GM23338 (cell line): ENCODE results near the gene PF4V1. TPM values are rescaled to one million over a fixed set of nuclear protein-coding genes. Genes with fewer than 3 reads are reported as not detected.

ENCODE experiments used
- ATAC-seq: fragments of 200-7000 bp; cut with Tn5 transposase; 3 replicates; pipeline ENCODE4 v1.9.1; 2020
- DNase-seq: peaks from one replicate; pipeline ENCODE4 v3.0.0-alpha.2; 2015; ENCODE audit warnings: low spot score
- H2AFZ ChIP-seq: fragments of 200-600 bp; sonication (generic); 2 replicates; pipeline ENCODE4 v1.8.0; 2016; ENCODE audit warnings: antibody characterized with exemption, mild to moderate bottlenecking, moderate library complexity
- H3F3A ChIP-seq: fragments of 200-600 bp; sonication (generic); replicated peaks from 2 replicates; pipeline ENCODE4 v1.8.0; 2017; ENCODE audit warnings: antibody characterized with exemption, mixed run types, low read depth
- H3K27ac ChIP-seq: fragments of 200-600 bp; sonication (generic); 2 replicates; pipeline ENCODE4 v1.6.1; 2016; ENCODE audit warnings: low read depth
- H3K27me3 ChIP-seq: fragments of 200-600 bp; sonication (generic); 2 replicates; pipeline ENCODE4 v1.8.0; 2016; ENCODE audit warnings: mild to moderate bottlenecking, mixed run types, moderate library complexity; ENCODE audit not compliant: insufficient read depth
- H3K36me3 ChIP-seq: fragments of 200-600 bp; sonication (generic); 2 replicates; pipeline ENCODE4 v1.8.0; 2016; ENCODE audit warnings: mild to moderate bottlenecking; ENCODE audit not compliant: insufficient read depth
- H3K4me1 ChIP-seq: fragments of 200-600 bp; sonication (generic); 2 replicates; pipeline ENCODE4 v1.8.0; 2016; ENCODE audit warnings: mild to moderate bottlenecking, moderate library complexity; ENCODE audit not compliant: insufficient read depth
- H3K4me2 ChIP-seq: fragments of 200-600 bp; sonication (generic); 2 replicates; pipeline ENCODE4 v1.7.1; 2017; ENCODE audit warnings: mixed run types
- H3K4me3 ChIP-seq: fragments of 200-600 bp; sonication (generic); 2 replicates; pipeline ENCODE4 v1.6.1; 2016; ENCODE audit warnings: mixed run types
- H3K79me2 ChIP-seq: fragments of 200-600 bp; sonication (generic); replicated peaks from 2 replicates; pipeline ENCODE4 v1.8.0; 2017; ENCODE audit warnings: mild to moderate bottlenecking; ENCODE audit not compliant: insufficient read depth
- H3K9me2 ChIP-seq: fragments of 200-600 bp; sonication (generic); 2 replicates; pipeline ENCODE4 v1.8.0; 2017; ENCODE audit not compliant: insufficient read depth
- H4K20me1 ChIP-seq: fragments of 200-600 bp; sonication (generic); replicated peaks from 2 replicates; pipeline ENCODE4 v1.8.0; 2017; ENCODE audit warnings: mild to moderate bottlenecking; ENCODE audit not compliant: insufficient read depth
- H3K27ac Mint-ChIP-seq: 2 replicates; pipeline ENCODE4 v1.8.0; 2020; ENCODE audit warnings: inconsistent platforms, mild to moderate bottlenecking, moderate library complexity, mixed read lengths
- H3K27me3 Mint-ChIP-seq: 3 replicates; pipeline ENCODE4 v1.8.0; 2022; ENCODE audit warnings: low read depth, mild to moderate bottlenecking, moderate library complexity, mixed read lengths, inconsistent platforms; ENCODE audit not compliant: insufficient read depth, poor library complexity
- H3K36me3 Mint-ChIP-seq: 3 replicates; pipeline ENCODE4 v1.8.0; 2021; ENCODE audit warnings: low read depth, mild to moderate bottlenecking, inconsistent platforms, moderate library complexity, mixed read lengths
- H3K4me1 Mint-ChIP-seq: 3 replicates; pipeline ENCODE4 v1.8.0; 2020; ENCODE audit warnings: mild to moderate bottlenecking, inconsistent platforms, mixed read lengths
- H3K4me3 Mint-ChIP-seq: 3 replicates; pipeline ENCODE4 v1.8.0; 2021; ENCODE audit warnings: moderate library complexity, mild to moderate bottlenecking, inconsistent platforms, mixed read lengths
- H3K9me3 Mint-ChIP-seq: 3 replicates; pipeline ENCODE4 v1.8.0; 2020; ENCODE audit warnings: moderate library complexity, mild to moderate bottlenecking, inconsistent platforms, mixed read lengths
- CTCF ChIP-seq, 2 experiments: fragments of 200-600 bp in 1 of 2; sonication (generic) in 1 of 2; conservative IDR thresholded peaks; 2 replicates each; pipeline versions ENCODE4 v1.5.1 to v1.6.1; 2016 to 2017; ENCODE audit warnings: antibody characterized with exemption in 2 of 2, low read depth in 2 of 2, mild to moderate bottlenecking in 2 of 2, moderate library complexity in 1 of 2
- NANOG ChIP-seq: IDR thresholded peaks from 2 replicates; pipeline ENCODE4 v1.6.1; 2016; ENCODE audit warnings: antibody characterized with exemption, borderline replicate concordance
- POLR2AphosphoS5 ChIP-seq: IDR thresholded peaks from 2 replicates; pipeline ENCODE4 v1.6.1; 2016; ENCODE audit warnings: antibody characterized with exemption, low read depth
- REST ChIP-seq: IDR thresholded peaks from one replicate; pipeline ENCODE4 v1.6.1; 2018; ENCODE audit warnings: antibody characterized with exemption; ENCODE audit not compliant: unreplicated experiment
- STAT1 ChIP-seq: IDR thresholded peaks from one replicate; pipeline ENCODE4 v1.6.1; 2016; ENCODE audit warnings: antibody characterized with exemption; ENCODE audit not compliant: unreplicated experiment
- ZNF114 ChIP-seq: fragments of 250-450 bp; sonication (Bioruptor Pico); IDR thresholded peaks from 2 replicates; pipeline ENCODE4 v1.5.0; 2020; ENCODE audit warnings: mild to moderate bottlenecking, moderate library complexity
- ZNF331 ChIP-seq: fragments of 250-450 bp; sonication (Bioruptor Pico); IDR thresholded peaks from 2 replicates; pipeline ENCODE4 v1.5.0; 2020; ENCODE audit warnings: low read depth, mild to moderate bottlenecking, moderate library complexity
- polyA plus RNA-seq: library from polyadenylated mRNA; unstranded; fragments of >200 nt; fragmentation: Nextera tagmentation; extraction: Ambion mirVana; gene quantifications from 2 replicates; pipeline ENCODE4 v1.2.1, GENCODE V29; 2016
- total RNA-seq: library from RNA; depleted of rRNA; stranded (reverse); fragments of >200 nt; shearing (Covaris generic); gene quantifications from 2 replicates; pipeline ENCODE4 v1.2.3, GENCODE V29; 2014
- TF ChIP-seq, protein P1 (sequence below): IDR thresholded peaks from 2 replicates; pipeline ENCODE4 v1.6.1; 2016; ENCODE audit warnings: antibody characterized with exemption

PF4V1 gene
- total and polyA plus RNA-seq, 2 experiments from 2014 or later = 0.66 TPM; not detected in 1

DNA sequence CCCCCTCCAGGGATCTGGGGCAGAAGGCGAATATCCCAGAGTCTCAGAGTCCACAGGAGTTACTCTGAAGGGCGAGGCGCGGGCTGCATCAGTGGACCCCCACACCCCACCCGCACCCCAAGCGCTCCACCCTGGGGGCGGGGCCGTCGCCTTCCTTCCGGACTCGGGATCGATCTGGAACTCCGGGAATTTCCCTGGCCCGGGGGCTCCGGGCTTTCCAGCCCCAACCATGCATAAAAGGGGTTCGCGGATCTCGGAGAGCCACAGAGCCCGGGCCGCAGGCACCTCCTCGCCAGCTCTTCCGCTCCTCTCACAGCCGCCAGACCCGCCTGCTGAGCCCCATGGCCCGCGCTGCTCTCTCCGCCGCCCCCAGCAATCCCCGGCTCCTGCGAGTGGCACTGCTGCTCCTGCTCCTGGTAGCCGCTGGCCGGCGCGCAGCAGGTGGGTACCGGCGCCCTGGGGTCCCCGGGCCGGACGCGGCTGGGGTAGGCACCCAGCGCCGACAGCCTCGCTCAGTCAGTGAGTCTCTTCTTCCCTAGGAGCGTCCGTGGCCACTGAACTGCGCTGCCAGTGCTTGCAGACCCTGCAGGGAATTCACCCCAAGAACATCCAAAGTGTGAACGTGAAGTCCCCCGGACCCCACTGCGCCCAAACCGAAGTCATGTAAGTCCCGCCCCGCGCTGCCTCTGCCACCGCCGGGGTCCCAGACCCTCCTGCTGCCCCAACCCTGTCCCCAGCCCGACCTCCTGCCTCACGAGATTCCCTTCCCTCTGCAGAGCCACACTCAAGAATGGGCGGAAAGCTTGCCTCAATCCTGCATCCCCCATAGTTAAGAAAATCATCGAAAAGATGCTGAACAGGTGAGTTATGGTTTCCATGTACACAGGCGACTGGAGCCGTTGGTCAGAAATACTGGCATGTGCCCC is 16.3 kb downstream of the PF4V1 start, which contains the start of gene CXCL1:
Gene CXCL1, plus strand, starts transcription at position 264 of the 926 bp plus-strand sequence. Its CDS starts 78 bp downstream, at position 342.
- H3K36me3 ChIP-seq = no peaks in the 10 kb centered on the region
- peaks cover 12% of the 10 kb centered on the region for H3K27me3 Mint-ChIP-seq
- H4K20me1 ChIP-seq = no peaks in the 10 kb centered on the region
- ATAC-seq = peak; percentile 89
- DNase-seq = peak; percentile 79
- H3K27ac ChIP-seq = no peak within 1 kb of the TSS
- H2AFZ ChIP-seq = peak within 1 kb of the TSS; percentile 87
- no peaks in the 10 kb centered on the region for H3K36me3 Mint-ChIP-seq
- no peaks in the 10 kb centered on the region; the same call in 1 of the 2 replicates for H3F3A ChIP-seq
- peaks cover 25% of the 10 kb centered on the region for H3K4me1 Mint-ChIP-seq
- no peaks in the 10 kb centered on the region for H3K9me3 Mint-ChIP-seq
- H3K4me3 ChIP-seq = peak within 1 kb of the TSS; percentile 80
- peaks cover 18% of the 10 kb centered on the region for H3K4me1 ChIP-seq
- peak within 1 kb of the TSS; percentile 18; the same call in 1 of the 2 replicates for H3K27ac Mint-ChIP-seq
- peaks cover 23% of the 10 kb centered on the region for H3K27me3 ChIP-seq
- H3K4me3 Mint-ChIP-seq = peak within 1 kb of the TSS; percentile 76
- peak within 1 kb of the TSS; percentile 89 for H3K4me2 ChIP-seq
- H3K9me2 ChIP-seq = no peaks in the 10 kb centered on the region
- no peaks in the 10 kb centered on the region for H3K79me2 ChIP-seq
- no peak for TF ChIP-seq REST
- no peak for TF ChIP-seq ZNF114 (CRISPR knock-in tag)
- no peak for TF ChIP-seq STAT1
- TF ChIP-seq, protein P1, sequence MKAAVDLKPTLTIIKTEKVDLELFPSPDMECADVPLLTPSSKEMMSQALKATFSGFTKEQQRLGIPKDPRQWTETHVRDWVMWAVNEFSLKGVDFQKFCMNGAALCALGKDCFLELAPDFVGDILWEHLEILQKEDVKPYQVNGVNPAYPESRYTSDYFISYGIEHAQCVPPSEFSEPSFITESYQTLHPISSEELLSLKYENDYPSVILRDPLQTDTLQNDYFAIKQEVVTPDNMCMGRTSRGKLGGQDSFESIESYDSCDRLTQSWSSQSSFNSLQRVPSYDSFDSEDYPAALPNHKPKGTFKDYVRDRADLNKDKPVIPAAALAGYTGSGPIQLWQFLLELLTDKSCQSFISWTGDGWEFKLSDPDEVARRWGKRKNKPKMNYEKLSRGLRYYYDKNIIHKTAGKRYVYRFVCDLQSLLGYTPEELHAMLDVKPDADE = no peak
- TF ChIP-seq NANOG = no peak
- no peak for TF ChIP-seq ZNF331 (CRISPR knock-in tag)
- TF ChIP-seq POLR2AphosphoS5 = peak; percentile 31
- peak in 1 of 2 experiments; percentile 55; a peak in 2 of 4 replicates for TF ChIP-seq CTCF (conservative IDR thresholded peaks at IDR 0.05; ENCODE audit: low read depth in 2 of 2)
